GM18499 (cell line): ENCODE data around the gene CACNB2.
"Not testable (repeated sequence)": the region's sequence is repeated elsewhere in the genome, so short reads cannot be mapped to it uniquely, and the experiment has no call there.

Experiments used
- ATAC-seq: cut with Tn5 transposase; IDR thresholded peaks from one replicate; pipeline ENCODE4 v1.9.1; 2021; ENCODE audit warnings: moderate number of reproducible peaks; ENCODE audit not compliant: insufficient read depth, unreplicated experiment

The CACNB2 gene

GRCh38 chr10:18424200-18424599 lies 284.0 kb downstream of the CACNB2 start:
- no peak for ATAC-seq

- no peak for ATAC-seq
Observed at GRCh38 chr10:18429335-18429734, 289.1 kb downstream of the CACNB2 start.

GRCh38 chr10:18436902-18437301 lies 296.7 kb downstream of the CACNB2 start:
- no peak for ATAC-seq

GRCh38 chr10:18437486-18437885 lies 297.3 kb downstream of the CACNB2 start:
- ATAC-seq: no peak

GRCh38 chr10:18438361-18439126 lies 298.3 kb downstream of the CACNB2 start:
- ATAC-seq: no peak

GRCh38 chr10:18439601-18440000 lies 299.4 kb downstream of the CACNB2 start:
- ATAC-seq: no peak

- not testable (repeated sequence) for ATAC-seq
Observed at GRCh38 chr10:18445635-18446034, 305.4 kb downstream of the CACNB2 start.

GRCh38 chr10:18446205-18446604 lies 306.0 kb downstream of the CACNB2 start:
- no peak for ATAC-seq

GRCh38 chr10:18449611-18450026 lies 309.4 kb downstream of the CACNB2 start:
- no peak for ATAC-seq

- no peak for ATAC-seq
Observed at GRCh38 chr10:18450298-18450697, 310.1 kb downstream of the CACNB2 start.

GRCh38 chr10:18455086-18455884 lies 315.1 kb downstream of the CACNB2 start:
- no peak for ATAC-seq

- peak; percentile 97 for ATAC-seq
Observed at GRCh38 chr10:18456984-18457383, 316.8 kb downstream of the CACNB2 start.

GRCh38 chr10:18460032-18460431 lies 319.8 kb downstream of the CACNB2 start:
- no peak for ATAC-seq

- no peak for ATAC-seq
Observed at GRCh38 chr10:18463673-18464211, 323.5 kb downstream of the CACNB2 start.

GRCh38 chr10:18469125-18469524 lies 328.9 kb downstream of the CACNB2 start:
- ATAC-seq: no peak

GRCh38 chr10:18472977-18473376 lies 332.8 kb downstream of the CACNB2 start:
- no peak for ATAC-seq

GRCh38 chr10:18473424-18474117 lies 333.3 kb downstream of the CACNB2 start:
- ATAC-seq: no peak

GRCh38 chr10:18474118-18474455 lies 333.9 kb downstream of the CACNB2 start:
- ATAC-seq: no peak

GRCh38 chr10:18476076-18476647 lies 335.9 kb downstream of the CACNB2 start:
- ATAC-seq: no peak

- no peak for ATAC-seq
Observed at GRCh38 chr10:18478354-18478753, 338.1 kb downstream of the CACNB2 start.
